Uterus (tissue), 4 donors: ENCODE data around the gene STAU1. TPM values are rescaled to one million over a fixed set of nuclear protein-coding genes. Genes with fewer than 3 reads are reported as not detected.
"Not testable (repeated sequence)": the region's sequence is repeated elsewhere in the genome, so short reads cannot be mapped to it uniquely, and the experiment has no call there.

Experiments used
- DNase-seq, 2 donors: peaks; one replicate each; pipeline ENCODE4 v3.0.0-alpha.2; 2019 to 2020
- H3K27ac ChIP-seq, 2 donors: fragments of 200-600 bp; sonication (generic); 1 replicate in 1 of 2; 2 replicates in 1 of 2; pipeline ENCODE4 v1.5.1; 2016 to 2018
- H3K27me3 ChIP-seq, 2 donors: fragments of 200-600 bp; sonication (generic); one replicate each; pipeline ENCODE4 v1.5.1; 2018 to 2019; ENCODE audit warnings: control low read depth in 1 of 2
- H3K36me3 ChIP-seq, 2 donors: fragments of 200-600 bp; sonication (generic); one replicate each; pipeline ENCODE4 v1.5.1; 2019; ENCODE audit warnings: control low read depth in 1 of 2
- H3K4me1 ChIP-seq, 2 donors: fragments of 200-600 bp; sonication (generic); one replicate each; pipeline ENCODE4 v1.5.1; 2018 to 2019; ENCODE audit warnings: control low read depth in 1 of 2
- H3K4me3 ChIP-seq, 2 donors: fragments of 200-600 bp; sonication (generic); 1 replicate in 1 of 2; 2 replicates in 1 of 2; pipeline ENCODE4 v1.5.1; 2018 to 2019; ENCODE audit warnings: mild to moderate bottlenecking in 1 of 2
- H3K9me3 ChIP-seq, 2 donors: fragments of 200-600 bp; sonication (generic); one replicate each; pipeline ENCODE4 v1.5.1; 2019; ENCODE audit warnings: control low read depth in 1 of 2
- POLR2A ChIP-seq, 2 donors: fragments of 450-650 bp; IDR thresholded peaks; one replicate each; pipeline ENCODE4 v1.6.1; 2016; ENCODE audit warnings: antibody characterized with exemption in 2 of 2, mild to moderate bottlenecking in 1 of 2, moderate library complexity in 1 of 2
- intact Hi-C: fragments of 100-400 bp; cut with DNase I; formaldehyde crosslinking; loops from one replicate; pipeline ENCODE4 v1.15.1; 2023; ENCODE audit warnings: low total_unique reads
- total RNA-seq, 4 donors: library from RNA; depleted of rRNA in 3 of 4; stranded (reverse); fragments of >200 nt in 3 of 4; gene quantifications; one replicate each; pipeline versions ENCODE4 v1.1.0 to v1.2.4, GENCODE V29; 2014 to 2023
- TF ChIP-seq, protein P1 (sequence below), 4 experiments: fragments of 200-600 bp in 2 of 4; fragments of 450-650 bp in 2 of 4; sonication (generic) in 2 of 4; IDR thresholded peaks; one replicate each; pipeline ENCODE4 v1.5.1; 2016 to 2019; ENCODE audit warnings: antibody characterized with exemption in 4 of 4, mild to moderate bottlenecking in 2 of 4, moderate library complexity in 1 of 4
- donor health status: DM: yes; HTN: yes; CAD: no.

STAU1 gene
- total RNA-seq, 4 donors from 2014 or later, result 52.6 to 97.1 (median 73.3) TPM

DNA sequence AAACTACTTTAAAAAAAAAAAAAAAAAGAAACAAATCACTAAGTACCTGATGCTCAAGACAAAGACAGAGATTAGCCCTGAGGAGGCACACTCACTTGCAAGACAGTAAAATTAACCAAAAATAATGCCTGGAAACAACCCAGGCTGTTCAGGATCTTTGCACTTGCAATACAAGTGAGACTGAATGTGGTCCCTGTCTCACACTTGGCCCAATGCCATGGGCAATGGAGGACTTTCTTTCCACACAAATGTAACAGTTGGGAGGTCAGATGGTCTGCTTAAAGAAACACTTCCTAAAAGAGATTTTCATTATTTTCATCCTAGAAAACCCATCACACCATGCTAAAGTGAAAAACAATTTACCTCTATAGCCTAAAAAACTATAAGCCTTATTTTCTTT, 16.2 kb downstream of the STAU1 start:
- no peak overlapping the region for H3K27ac ChIP-seq
- TF ChIP-seq POLR2A (IDR thresholded peaks at IDR 0.05), result no peak
- TF ChIP-seq, protein P1, sequence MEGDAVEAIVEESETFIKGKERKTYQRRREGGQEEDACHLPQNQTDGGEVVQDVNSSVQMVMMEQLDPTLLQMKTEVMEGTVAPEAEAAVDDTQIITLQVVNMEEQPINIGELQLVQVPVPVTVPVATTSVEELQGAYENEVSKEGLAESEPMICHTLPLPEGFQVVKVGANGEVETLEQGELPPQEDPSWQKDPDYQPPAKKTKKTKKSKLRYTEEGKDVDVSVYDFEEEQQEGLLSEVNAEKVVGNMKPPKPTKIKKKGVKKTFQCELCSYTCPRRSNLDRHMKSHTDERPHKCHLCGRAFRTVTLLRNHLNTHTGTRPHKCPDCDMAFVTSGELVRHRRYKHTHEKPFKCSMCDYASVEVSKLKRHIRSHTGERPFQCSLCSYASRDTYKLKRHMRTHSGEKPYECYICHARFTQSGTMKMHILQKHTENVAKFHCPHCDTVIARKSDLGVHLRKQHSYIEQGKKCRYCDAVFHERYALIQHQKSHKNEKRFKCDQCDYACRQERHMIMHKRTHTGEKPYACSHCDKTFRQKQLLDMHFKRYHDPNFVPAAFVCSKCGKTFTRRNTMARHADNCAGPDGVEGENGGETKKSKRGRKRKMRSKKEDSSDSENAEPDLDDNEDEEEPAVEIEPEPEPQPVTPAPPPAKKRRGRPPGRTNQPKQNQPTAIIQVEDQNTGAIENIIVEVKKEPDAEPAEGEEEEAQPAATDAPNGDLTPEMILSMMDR (IDR thresholded peaks at IDR 0.05), result no peak

DNA sequence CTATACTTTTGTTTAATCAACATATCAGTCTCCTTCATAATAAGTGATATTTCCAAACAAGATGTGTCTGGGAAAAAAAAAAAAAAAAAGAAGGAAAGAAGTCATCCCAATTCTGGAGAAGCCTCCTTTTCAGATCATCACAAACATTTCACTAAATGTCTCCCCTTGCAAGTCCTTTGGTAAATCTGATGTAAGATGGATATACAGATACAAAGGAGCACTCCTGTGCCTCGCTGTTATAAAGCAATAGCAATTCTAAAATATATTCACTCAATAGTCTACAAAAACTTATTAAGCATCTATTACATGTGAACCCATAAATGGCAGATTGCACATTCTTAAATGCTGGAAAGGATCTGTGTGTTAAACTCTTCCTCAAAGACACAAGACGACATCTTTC, 17.4 kb downstream of the STAU1 start:
- Histone ChIP-seq H3K4me3 (no peak overlapping the region), H3K4me1 (peaks cover 0 to 4% of the 10 kb centered on the region in 2 donors), H3K27ac (no peak overlapping the region), H3K27me3 (no peaks in the 10 kb centered on the region), H3K36me3 (no peaks in the 10 kb centered on the region), H3K9me3 (no peaks in the 10 kb centered on the region)
- TF ChIP-seq POLR2A (IDR thresholded peaks at IDR 0.05), result no peak
- TF ChIP-seq, protein P1 (IDR thresholded peaks at IDR 0.05), result no peak
- intact Hi-C loops, result no loop called here
- no peak for DNase-seq

More for the DNA sequence above, 16.2 kb downstream of the STAU1 start:
- no peak overlapping the region for H3K4me3 ChIP-seq
- DNase-seq, result no peak
- H3K4me1 ChIP-seq, result peaks cover 0 to 4% of the 10 kb centered on the region in 2 donors
- intact Hi-C loops, result no loop called here
- H3K9me3 ChIP-seq, result no peaks in the 10 kb centered on the region
- H3K27me3 ChIP-seq, result no peaks in the 10 kb centered on the region
- H3K36me3 ChIP-seq, result no peaks in the 10 kb centered on the region

DNA sequence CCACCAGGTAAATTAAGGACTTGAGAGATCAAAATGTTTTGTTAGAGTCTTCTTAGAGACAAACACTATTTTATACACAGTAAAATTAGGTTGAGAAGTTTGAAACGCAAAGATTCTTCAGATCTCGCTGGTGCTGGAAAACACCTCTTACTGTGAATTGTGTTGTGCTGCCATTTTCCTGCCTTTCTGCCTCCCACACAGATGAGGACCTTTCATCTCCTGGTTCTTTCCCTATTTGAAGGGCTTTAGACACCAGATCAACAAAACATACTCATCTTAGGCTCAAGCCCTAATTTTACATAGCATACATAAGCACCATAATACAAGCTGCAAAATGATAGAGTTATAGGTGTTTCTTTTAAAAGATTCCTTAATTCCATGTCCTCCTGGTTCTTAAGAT, 18.6 kb downstream of the STAU1 start:
- peaks cover 0 to 4% of the 10 kb centered on the region in 2 donors for H3K4me1 ChIP-seq
- intact Hi-C loops, result no loop called here
- DNase-seq, result no peak
- H3K4me3 ChIP-seq, result no peak overlapping the region
- H3K27me3 ChIP-seq, result no peaks in the 10 kb centered on the region
- TF ChIP-seq, protein P1 (IDR thresholded peaks at IDR 0.05), result no peak
- no peak for TF ChIP-seq POLR2A (IDR thresholded peaks at IDR 0.05)
- no peaks in the 10 kb centered on the region for H3K36me3 ChIP-seq
- H3K9me3 ChIP-seq, result no peaks in the 10 kb centered on the region
- no peak overlapping the region for H3K27ac ChIP-seq

DNA sequence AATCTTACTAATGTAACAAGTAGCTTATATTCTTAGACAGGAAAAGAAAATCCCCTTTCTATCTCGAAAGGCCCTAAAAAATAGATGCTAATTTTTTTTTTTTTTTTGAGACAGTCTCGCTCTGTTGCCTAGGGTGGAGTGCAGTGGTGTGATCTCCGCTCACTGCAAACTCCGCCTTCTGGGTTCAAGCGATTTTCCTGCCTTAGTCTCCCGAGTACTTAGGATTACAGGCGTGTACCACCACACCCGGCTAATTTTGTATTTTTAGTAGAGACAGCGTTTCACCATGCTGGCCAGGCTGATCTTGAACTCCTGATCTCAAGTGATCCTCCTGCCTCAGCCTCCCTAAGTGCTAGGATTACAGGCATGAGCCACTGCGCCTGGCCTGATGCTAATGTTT, 19.3 kb downstream of the STAU1 start:
- DNase-seq, intact Hi-C loops, H3K4me3 ChIP-seq, H3K27ac ChIP-seq, H3K36me3 ChIP-seq, H3K27me3 ChIP-seq, H3K9me3 ChIP-seq, H3K4me1 ChIP-seq: not testable (repeated sequence)

DNA sequence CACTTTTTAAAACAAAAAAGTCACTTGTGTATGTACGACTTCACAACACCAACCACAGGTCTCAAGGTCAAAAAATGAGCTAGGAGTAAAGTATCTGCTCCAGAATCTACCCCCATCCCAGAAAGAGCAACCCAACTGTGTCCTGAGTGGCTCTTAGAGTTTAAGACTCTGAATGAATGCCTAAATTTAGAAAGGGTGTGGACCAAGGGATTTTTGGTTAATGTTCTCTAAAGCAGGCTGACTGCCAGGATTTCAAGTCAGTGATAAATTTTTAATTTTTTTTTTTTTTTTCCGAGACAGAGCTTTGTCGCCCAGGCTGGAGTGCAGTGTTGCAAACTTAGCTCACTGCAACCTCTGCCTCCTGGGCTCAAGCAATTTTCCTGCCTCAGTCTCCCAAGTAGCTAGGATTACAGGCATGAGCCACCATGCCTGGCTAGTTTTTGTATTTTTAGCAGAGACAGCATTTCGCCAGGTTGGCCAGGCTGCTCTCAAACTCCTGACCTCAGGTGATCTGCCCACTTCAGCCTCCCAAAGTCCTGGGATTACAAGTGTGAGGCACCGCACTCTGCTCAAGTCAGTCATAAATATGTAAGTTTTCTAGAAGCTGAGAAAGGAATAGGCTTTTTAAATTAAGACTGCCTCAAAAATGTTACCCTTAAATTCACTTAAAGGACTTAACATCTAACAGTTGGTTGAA, 20.2 kb downstream of the STAU1 start:
- Histone ChIP-seq H3K4me1 (peaks cover 0 to 4% of the 10 kb centered on the region in 2 donors), H3K4me3 (no peak overlapping the region)
- intact Hi-C loops, result no loop called here

More for the DNA sequence above, 20.2 kb downstream of the STAU1 start:
- H3K36me3 ChIP-seq, result no peaks in the 10 kb centered on the region
- H3K27me3 ChIP-seq, result no peaks in the 10 kb centered on the region
- no peak for DNase-seq
- TF ChIP-seq, protein P1 (IDR thresholded peaks at IDR 0.05), result no peak
- TF ChIP-seq POLR2A (IDR thresholded peaks at IDR 0.05), result no peak
- peak overlapping the region; percentile 7 to 20 for H3K27ac ChIP-seq
- no peaks in the 10 kb centered on the region for H3K9me3 ChIP-seq
